GM19452 (cell line): ENCODE data around the gene GRM8.

Experiments used
- ATAC-seq: cut with Tn5 transposase; IDR thresholded peaks from one replicate; pipeline ENCODE4 v1.9.1; 2021; ENCODE audit not compliant: unreplicated experiment

Gene GRM8

GRCh38 chr7:127035203-127035849, 217.4 kb downstream of the GRM8 start:
- no peak for ATAC-seq

- ATAC-seq = no peak
Observed at GRCh38 chr7:127034186-127034806, 218.4 kb downstream of the GRM8 start.

DNA sequence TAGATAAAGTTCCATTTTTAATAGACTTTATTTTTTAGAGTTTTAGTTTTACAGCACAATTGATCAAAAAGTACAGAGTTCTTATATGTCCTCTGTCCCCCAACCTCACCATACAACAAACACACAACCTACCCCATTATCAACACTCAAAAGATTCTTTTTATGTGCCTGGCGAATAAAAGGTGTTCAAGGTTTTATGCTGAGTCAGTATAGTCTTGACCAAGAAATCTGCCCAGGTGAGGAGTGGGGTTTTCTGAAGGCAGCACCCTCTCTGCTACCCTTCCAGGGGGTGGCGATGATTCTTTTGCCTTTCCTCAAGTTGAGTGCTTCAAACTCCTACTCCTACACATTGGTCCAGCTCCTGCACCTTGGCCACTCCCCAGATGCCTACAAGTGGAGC, 222.9 kb downstream of the GRM8 start:
- no peak for ATAC-seq

DNA sequence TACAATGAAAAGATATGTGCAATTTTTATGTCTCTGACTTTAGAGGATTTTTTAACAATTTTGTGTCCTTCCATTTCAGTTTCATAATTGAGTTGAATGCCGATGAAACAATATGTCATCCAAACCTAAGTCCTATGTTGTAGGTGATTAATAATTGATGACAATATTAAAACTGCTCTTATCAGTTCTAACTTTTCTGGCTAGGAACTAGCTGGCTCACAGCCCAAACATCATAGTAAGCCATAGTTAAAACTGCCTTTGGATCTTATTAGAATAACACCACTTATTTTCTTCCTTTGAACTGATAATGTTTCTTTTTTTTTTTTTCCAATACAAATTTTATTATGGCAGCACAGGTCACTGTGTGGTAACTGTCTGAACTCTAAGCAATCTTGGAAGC, 230.9 kb downstream of the GRM8 start:
- no peak for ATAC-seq

- ATAC-seq = no peak
Observed at GRCh38 chr7:127021019-127021738, 231.6 kb downstream of the GRM8 start.

- ATAC-seq = no peak
Observed at GRCh38 chr7:127018889-127019288, 233.9 kb downstream of the GRM8 start.

GRCh38 chr7:127017196-127017595, 235.5 kb downstream of the GRM8 start:
- no peak for ATAC-seq

DNA sequence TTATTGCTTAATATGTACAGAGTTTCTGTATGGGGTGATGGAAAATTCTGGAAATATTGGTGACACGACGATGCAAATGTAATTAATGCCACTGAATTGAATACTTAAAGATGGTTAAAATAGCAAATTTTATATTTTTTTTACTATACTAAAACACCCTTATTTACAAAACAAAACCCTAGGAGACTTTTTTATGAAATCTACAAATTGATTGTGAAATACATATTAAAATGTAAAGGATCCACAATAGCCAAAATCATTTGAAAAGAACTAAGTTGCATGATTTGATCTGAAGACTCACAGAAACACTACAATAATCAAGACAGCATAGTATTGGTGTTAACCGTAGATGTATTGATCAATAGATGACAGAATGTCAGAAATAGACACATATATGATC, 252.0 kb downstream of the GRM8 start:
- ATAC-seq = no peak

GRCh38 chr7:126996659-126997058, 256.1 kb downstream of the GRM8 start:
- ATAC-seq = no peak

DNA sequence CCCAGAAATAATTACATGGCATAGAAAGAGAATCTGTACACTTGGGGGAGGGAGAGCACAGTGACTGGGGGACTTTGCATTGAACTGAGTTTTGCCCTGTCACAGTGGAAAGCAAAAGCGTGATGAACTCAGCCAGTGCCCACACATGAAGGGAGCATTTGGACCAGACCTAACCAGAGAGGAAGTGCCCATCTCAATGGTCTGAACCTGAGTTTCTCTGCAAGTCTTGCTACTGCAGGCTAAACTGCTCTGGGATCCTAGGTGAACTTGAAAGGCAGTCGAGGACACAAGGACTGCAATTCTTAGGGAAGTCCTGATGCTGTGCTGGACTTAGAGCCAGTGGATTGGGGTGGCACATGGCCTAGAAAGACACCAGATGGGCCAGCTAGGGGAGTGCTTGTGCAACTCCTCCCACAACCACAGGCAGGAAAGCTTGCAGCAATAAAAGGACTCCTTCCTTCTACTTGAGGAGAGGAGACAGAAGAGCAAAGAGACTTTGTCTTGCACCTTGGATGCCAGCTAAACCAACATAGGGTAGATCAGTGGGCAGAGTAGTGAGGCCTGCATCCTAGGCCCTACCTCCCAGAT, 259.0 kb downstream of the GRM8 start:
- no peak for ATAC-seq

- ATAC-seq = no peak
Observed at GRCh38 chr7:126988022-126988421, 264.7 kb downstream of the GRM8 start.

- ATAC-seq = no peak
Observed at GRCh38 chr7:126979722-126980121, 273.0 kb downstream of the GRM8 start.

DNA sequence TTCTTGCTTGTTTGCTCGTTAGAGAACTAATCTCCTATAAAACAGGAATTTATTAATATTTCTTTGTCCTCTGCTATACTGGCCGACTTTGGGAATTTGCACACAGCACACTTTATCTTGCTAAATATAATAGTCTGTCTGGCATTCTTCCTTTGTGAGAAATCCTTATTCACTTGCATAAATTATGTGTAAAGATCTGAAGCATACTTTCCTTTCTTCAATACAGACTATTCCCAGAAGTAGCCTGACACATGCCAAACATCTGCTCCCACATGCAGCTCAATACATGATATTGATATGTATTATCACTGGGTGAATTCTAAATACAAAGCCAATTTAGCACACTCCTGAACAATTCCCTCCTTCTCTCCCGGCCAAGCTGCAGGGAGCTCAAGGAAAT, 273.9 kb downstream of the GRM8 start:
- ATAC-seq = no peak

GRCh38 chr7:126973066-126973465, 279.7 kb downstream of the GRM8 start:
- no peak for ATAC-seq

GRCh38 chr7:126972571-126972970, 280.2 kb downstream of the GRM8 start:
- ATAC-seq = no peak

GRCh38 chr7:126959649-126960048, 293.1 kb downstream of the GRM8 start:
- no peak for ATAC-seq

DNA sequence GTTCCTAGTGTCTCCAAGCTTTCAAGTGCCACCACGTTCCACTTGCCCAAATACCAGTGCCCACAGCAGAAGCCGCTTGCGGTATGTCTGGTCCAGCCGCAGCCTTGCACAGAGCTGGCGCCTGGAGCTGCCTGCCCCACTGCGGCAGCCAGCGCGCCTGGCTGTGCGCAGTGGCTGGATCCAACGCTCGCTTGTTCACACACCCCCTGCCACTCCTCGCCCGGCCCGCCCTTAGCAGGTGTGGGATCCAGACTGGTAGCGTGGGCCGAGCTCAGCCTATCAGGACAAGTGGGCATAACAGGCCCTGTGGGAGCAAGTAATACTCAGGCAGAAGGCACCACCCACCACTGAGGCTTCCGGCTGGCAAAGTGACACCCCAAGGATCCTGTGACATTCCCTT, 294.4 kb downstream of the GRM8 start:
- ATAC-seq = no peak

- no peak for ATAC-seq
Observed at GRCh38 chr7:126957443-126957842, 295.3 kb downstream of the GRM8 start.

DNA sequence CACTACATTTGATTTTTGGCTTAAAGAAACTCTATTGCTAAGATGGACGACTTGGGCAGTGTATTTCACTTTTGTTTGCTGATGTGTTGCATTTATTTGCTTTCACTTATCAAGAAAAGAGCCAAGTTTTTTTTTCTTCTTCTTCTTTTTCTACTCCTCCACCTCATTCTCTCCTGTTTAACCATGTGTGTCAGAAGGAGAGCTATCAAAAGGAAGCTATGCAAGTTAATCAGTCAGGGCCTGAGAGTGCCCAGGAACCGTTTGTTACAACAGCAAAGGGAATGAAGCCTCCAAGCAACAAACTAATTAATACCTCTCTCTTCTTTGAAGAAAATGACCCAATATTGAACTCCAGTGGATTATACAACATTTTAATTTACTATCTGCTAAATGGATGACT, 299.3 kb downstream of the GRM8 start:
- no peak for ATAC-seq

DNA sequence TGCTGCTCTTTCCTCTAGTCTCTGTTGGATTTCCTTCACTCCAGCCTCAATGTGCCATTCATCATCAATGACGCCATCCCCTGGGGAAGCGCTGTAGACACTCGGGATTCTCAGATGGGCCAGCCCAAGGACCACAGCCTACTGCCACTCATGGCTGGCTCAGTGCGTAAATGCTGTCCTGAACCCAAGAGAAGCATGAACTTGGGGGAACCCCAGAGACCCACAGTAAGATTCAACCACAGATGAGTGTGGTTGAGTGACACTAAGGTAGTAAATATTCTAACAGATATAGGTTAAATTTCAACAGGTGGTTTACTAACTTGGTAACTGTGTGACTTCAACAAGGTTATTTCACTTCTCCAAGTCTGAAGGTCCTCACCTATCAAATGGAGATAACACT, 304.1 kb downstream of the GRM8 start:
- peak; percentile 81 for ATAC-seq

- ATAC-seq = no peak
Observed at GRCh38 chr7:126940723-126941307, 311.9 kb downstream of the GRM8 start.

DNA sequence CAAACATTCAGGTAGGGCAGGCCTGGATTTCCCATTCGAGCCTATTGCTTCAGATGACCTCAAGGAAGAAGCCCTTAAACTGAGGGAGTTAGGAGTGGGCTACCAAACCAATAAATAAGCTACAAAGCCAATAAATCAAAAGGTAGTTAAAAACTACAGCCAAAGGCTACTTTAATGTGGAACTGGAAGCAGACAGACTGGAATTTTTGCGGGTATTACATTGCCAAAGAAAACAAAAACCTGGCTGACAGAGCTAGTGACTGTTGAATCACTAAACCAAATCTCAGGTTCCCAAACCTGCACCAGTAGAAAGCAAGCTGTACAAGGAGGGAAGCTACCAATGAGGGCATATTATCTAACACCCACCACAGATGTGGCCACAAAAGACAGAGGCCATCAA, 315.6 kb downstream of the GRM8 start:
- ATAC-seq = no peak
